Gastroesophageal sphincter (tissue), 3 donors: ENCODE measurements around the gene ZNF507.

ENCODE experiments used
- EP300 ChIP-seq: sonication (generic); formaldehyde crosslinking; IDR thresholded peaks from one replicate; pipeline ENCODE4 v1.6.1; 2017; ENCODE audit warnings: antibody characterized with exemption, mild to moderate bottlenecking
- POLR2A ChIP-seq, 2 donors: fragments of 450-650 bp; IDR thresholded peaks; one replicate each; pipeline ENCODE4 v1.6.1; 2017; ENCODE audit warnings: antibody characterized with exemption in 2 of 2, mild to moderate bottlenecking in 2 of 2, moderate library complexity in 1 of 2
- POLR2AphosphoS5 ChIP-seq: sonication (generic); formaldehyde crosslinking; IDR thresholded peaks from one replicate; pipeline ENCODE4 v1.6.1; 2017; ENCODE audit warnings: antibody characterized with exemption
- TF ChIP-seq, protein P1 (sequence below), 4 experiments: fragments of 200-600 bp in 2 of 4; fragments of 450-650 bp in 2 of 4; sonication (generic) in 1 of 4; IDR thresholded peaks; one replicate each; pipeline ENCODE4 v1.5.1; 2017 to 2019; ENCODE audit warnings: antibody characterized with exemption in 4 of 4, mild to moderate bottlenecking in 2 of 4, moderate library complexity in 2 of 4

DNA sequence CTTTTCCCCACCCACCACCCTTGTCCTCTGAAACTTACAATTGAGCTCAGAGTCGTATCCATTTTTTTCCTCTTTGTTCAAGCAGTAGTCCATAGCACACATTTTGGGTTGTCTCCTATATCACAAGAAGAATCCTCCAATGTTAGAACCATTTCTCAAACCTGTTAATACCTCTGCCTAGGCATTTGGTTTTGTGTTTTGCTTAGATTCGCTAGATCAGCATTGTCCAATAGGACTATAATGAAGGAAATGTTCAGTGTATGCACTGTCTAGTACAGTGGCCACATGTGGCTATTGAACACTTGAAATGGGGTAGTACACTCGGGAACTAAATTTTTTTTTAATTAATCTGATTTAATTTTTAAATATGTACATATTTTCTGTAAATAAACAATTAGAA lies 72.7 kb downstream of the ZNF507 start:
- TF ChIP-seq, protein P1, sequence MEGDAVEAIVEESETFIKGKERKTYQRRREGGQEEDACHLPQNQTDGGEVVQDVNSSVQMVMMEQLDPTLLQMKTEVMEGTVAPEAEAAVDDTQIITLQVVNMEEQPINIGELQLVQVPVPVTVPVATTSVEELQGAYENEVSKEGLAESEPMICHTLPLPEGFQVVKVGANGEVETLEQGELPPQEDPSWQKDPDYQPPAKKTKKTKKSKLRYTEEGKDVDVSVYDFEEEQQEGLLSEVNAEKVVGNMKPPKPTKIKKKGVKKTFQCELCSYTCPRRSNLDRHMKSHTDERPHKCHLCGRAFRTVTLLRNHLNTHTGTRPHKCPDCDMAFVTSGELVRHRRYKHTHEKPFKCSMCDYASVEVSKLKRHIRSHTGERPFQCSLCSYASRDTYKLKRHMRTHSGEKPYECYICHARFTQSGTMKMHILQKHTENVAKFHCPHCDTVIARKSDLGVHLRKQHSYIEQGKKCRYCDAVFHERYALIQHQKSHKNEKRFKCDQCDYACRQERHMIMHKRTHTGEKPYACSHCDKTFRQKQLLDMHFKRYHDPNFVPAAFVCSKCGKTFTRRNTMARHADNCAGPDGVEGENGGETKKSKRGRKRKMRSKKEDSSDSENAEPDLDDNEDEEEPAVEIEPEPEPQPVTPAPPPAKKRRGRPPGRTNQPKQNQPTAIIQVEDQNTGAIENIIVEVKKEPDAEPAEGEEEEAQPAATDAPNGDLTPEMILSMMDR (IDR thresholded peaks at IDR 0.05) = no peak
- no peak for TF ChIP-seq POLR2A (IDR thresholded peaks at IDR 0.05)
- TF ChIP-seq POLR2AphosphoS5 = no peak
- TF ChIP-seq EP300 = no peak
